ENCODE results near the gene CTNNAL1.

Gene CTNNAL1

DNA sequence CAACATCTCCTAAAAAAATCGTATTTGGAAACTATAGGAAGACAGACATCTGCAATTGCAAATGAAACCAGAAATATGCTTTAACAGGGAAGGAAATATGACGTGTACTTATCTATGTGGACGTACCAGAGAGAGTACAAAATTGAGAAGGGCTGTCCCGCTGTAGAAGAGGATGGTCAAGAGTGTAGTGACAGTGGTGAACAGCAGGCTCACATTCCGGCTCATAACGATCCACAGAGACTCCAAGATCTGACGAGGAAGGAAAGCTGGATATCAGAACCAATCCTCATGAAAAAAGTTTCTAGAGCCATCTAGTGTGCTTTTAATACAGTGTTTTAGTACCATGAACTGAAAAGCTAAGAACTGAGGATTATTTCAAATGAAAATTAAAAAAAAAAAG is 37.1 kb upstream of the CTNNAL1 start:
- Histone ChIP-seq H3K27me3 (replicated peaks) (no peaks in the 10 kb centered on the region), H3K4me3 (ENCODE audit: low read depth, low read length) (no peak overlapping the region), H3K27ac (no peak overlapping the region), H3K36me3 (replicated peaks) (peaks cover 46% of the 10 kb centered on the region)
- in situ Hi-C loops (cut with HindIII; ENCODE audit: low pct_ligation_motif_present, low sequenced_read_pairs): no loop called here
- TF ChIP-seq, protein P1, sequence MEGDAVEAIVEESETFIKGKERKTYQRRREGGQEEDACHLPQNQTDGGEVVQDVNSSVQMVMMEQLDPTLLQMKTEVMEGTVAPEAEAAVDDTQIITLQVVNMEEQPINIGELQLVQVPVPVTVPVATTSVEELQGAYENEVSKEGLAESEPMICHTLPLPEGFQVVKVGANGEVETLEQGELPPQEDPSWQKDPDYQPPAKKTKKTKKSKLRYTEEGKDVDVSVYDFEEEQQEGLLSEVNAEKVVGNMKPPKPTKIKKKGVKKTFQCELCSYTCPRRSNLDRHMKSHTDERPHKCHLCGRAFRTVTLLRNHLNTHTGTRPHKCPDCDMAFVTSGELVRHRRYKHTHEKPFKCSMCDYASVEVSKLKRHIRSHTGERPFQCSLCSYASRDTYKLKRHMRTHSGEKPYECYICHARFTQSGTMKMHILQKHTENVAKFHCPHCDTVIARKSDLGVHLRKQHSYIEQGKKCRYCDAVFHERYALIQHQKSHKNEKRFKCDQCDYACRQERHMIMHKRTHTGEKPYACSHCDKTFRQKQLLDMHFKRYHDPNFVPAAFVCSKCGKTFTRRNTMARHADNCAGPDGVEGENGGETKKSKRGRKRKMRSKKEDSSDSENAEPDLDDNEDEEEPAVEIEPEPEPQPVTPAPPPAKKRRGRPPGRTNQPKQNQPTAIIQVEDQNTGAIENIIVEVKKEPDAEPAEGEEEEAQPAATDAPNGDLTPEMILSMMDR (IDR thresholded peaks at IDR 0.05; ENCODE audit: low read depth, low read length, missing control alignments): no peak
- no peak for DNase-seq

DNA sequence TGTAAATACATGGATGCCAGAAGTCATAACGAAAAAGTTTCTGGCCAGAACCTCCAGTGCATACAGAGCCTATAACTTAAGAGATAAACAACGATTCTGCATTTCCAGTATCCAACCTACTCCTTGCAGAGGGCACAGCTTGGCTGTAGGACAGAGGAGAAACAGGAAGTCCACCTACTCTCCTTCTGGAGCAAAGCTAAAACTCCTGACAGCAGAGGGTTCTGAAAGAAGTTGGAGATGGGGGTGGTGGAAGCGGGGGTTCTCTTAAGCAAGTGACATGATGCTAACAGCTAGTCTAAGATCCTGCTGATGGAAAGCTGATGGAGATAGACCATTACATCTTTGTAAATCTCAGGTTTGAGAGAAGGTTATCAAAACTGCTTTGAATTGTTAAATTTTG is 35.5 kb upstream of the CTNNAL1 start:
- no peaks in the 10 kb centered on the region for H3K27me3 ChIP-seq (replicated peaks)
- no peak overlapping the region for H3K27ac ChIP-seq
- TF ChIP-seq, protein P1 (IDR thresholded peaks at IDR 0.05; ENCODE audit: low read depth, low read length, missing control alignments): no peak
- DNase-seq: no peak
- H3K36me3 ChIP-seq (replicated peaks): peaks cover 48% of the 10 kb centered on the region
- no peak overlapping the region for H3K4me3 ChIP-seq (ENCODE audit: low read depth, low read length)
- in situ Hi-C loops (cut with HindIII; ENCODE audit: low pct_ligation_motif_present, low sequenced_read_pairs): no loop called here

DNA sequence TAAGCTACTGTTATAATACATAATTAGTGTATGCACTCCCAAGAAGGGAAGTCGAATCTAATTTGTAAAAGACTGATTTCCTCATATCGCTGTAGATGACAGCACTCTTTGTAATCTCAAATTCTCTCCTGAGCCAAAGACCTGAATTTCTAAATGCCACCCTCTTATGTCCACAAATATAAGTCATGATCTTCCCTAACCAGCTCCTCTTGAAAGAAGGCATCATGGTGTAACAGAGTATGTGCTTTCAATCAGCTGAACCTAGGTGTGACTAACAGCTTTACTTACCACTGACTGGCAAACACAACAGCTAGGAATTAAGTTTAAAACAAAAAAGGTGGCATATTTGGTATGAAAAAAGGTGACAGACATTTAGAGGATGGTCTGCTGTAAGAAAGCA is 34.0 kb upstream of the CTNNAL1 start:
- no peaks in the 10 kb centered on the region for H3K27me3 ChIP-seq (replicated peaks)
- in situ Hi-C loops (cut with HindIII; ENCODE audit: low pct_ligation_motif_present, low sequenced_read_pairs): no loop called here
- no peak overlapping the region for H3K27ac ChIP-seq
- TF ChIP-seq, protein P1 (IDR thresholded peaks at IDR 0.05; ENCODE audit: low read depth, low read length, missing control alignments): no peak
- peaks cover 42% of the 10 kb centered on the region for H3K36me3 ChIP-seq (replicated peaks)
- no peak overlapping the region for H3K4me3 ChIP-seq (ENCODE audit: low read depth, low read length)
- no peak for DNase-seq

DNA sequence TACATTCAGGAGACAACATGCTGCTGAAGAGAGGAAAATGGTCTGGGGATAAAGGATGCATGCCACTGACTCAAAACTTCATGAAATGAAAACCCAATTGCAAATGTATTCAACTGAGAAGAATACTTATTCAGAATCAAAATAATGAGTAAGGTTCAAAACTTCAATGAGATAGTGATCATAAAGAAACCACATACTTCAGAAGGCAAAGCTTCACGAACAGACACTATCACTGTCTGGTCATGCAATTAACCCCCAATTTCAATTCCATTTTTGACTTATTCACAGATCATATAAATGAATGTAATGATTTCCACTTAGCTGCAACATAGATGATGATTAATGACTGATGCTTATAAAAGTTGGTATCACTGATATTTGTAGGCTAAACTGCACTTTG is 33.0 kb upstream of the CTNNAL1 start:
- H3K36me3 ChIP-seq (replicated peaks): peaks cover 40% of the 10 kb centered on the region
- TF ChIP-seq, protein P1 (IDR thresholded peaks at IDR 0.05; ENCODE audit: low read depth, low read length, missing control alignments): no peak
- H3K4me3 ChIP-seq (ENCODE audit: low read depth, low read length): no peak overlapping the region
- H3K27ac ChIP-seq: no peak overlapping the region
- in situ Hi-C loops (cut with HindIII; ENCODE audit: low pct_ligation_motif_present, low sequenced_read_pairs): no loop called here
- H3K27me3 ChIP-seq (replicated peaks): no peaks in the 10 kb centered on the region
- no peak for DNase-seq

DNA sequence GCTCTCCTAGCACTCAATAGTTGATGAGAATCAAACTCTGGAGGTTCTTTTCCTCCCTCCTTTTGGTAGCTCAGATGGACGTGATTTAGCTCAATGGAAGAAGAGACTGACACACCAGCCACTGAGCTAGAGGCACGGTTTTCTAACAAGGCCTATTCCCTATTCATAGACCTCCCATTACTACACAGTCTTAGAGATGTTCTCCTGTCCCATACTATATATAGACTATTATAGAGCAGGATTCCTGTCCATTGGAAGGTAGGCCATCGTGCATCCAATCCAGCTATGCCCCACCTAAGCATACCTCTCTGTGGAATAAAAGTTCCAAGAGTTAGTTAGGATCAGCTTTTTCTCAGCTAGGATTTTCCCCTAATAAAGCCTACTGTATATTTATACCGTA is 30.3 kb upstream of the CTNNAL1 start:
- TF ChIP-seq, protein P1 (IDR thresholded peaks at IDR 0.05; ENCODE audit: low read depth, low read length, missing control alignments): no peak
- no peaks in the 10 kb centered on the region for H3K27me3 ChIP-seq (replicated peaks)
- in situ Hi-C loops (cut with HindIII; ENCODE audit: low pct_ligation_motif_present, low sequenced_read_pairs): no loop called here
- DNase-seq: no peak
- no peak overlapping the region for H3K4me3 ChIP-seq (ENCODE audit: low read depth, low read length)
- peaks cover 16% of the 10 kb centered on the region for H3K36me3 ChIP-seq (replicated peaks)
- no peak overlapping the region for H3K27ac ChIP-seq

DNA sequence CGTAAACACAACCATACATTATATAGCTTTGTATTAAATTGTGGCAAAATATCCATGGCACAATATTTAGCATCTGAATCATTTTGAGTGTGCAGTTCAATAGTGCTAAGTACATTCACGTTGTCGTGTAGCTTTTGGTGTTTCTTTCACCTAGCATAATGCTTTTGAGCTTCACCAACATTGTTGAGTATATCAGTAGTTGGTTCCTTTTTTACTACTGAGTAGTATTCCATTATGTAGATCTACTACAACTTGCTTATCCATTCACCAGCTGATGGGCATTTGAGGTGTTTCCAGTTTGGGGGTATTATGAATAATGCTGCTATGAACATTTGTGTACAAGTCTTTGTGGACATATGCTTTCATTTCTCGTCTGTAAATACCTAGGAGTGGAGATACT is 27.3 kb upstream of the CTNNAL1 start:
- Histone ChIP-seq H3K4me3 (ENCODE audit: low read depth, low read length) (no peak overlapping the region), H3K36me3 (replicated peaks) (peaks cover 4% of the 10 kb centered on the region), H3K27me3 (replicated peaks) (no peaks in the 10 kb centered on the region), H3K27ac (no peak overlapping the region)
- in situ Hi-C loops (cut with HindIII; ENCODE audit: low pct_ligation_motif_present, low sequenced_read_pairs): no loop called here
- TF ChIP-seq, protein P1 (IDR thresholded peaks at IDR 0.05; ENCODE audit: low read depth, low read length, missing control alignments): no peak
- DNase-seq: no peak

Measured in brain microvascular endothelial cell (primary cell).